RWPE2 (cell line): ENCODE results near the gene SHISA4.
"Not testable (repeated sequence)": the region's sequence is repeated elsewhere in the genome, so short reads cannot be mapped to it uniquely, and the experiment has no call there.

ENCODE experiments used
- ATAC-seq: fragments of 200-7000 bp; cut with Tn5 transposase; 3 replicates; pipeline ENCODE4 v1.9.1; 2021; ENCODE audit warnings: low read depth
- DNase-seq: peaks from one replicate; pipeline ENCODE4 v3.0.0-alpha.2; 2020; ENCODE audit warnings: low spot score
- H3K27ac ChIP-seq: fragments of 450-650 bp; 2 replicates; pipeline ENCODE4 v1.5.1; 2017; ENCODE audit warnings: mild to moderate bottlenecking; ENCODE audit not compliant: poor library complexity, severe bottlenecking
- H3K27me3 ChIP-seq: fragments of 250-450 bp; sonication (Bioruptor Pico); 2 replicates; pipeline ENCODE4 v1.5.1; 2021; ENCODE audit warnings: mild to moderate bottlenecking, moderate library complexity; ENCODE audit not compliant: insufficient read depth, poor library complexity, severe bottlenecking
- H3K36me3 ChIP-seq: fragments of 250-450 bp; sonication (Bioruptor Pico); 2 replicates; pipeline ENCODE4 v1.5.1; 2020; ENCODE audit warnings: low read depth, mild to moderate bottlenecking, moderate library complexity
- H3K4me1 ChIP-seq: fragments of 250-450 bp; sonication (Bioruptor Pico); 2 replicates; pipeline ENCODE4 v1.5.1; 2021; ENCODE audit warnings: mild to moderate bottlenecking, moderate library complexity; ENCODE audit not compliant: insufficient read depth, poor library complexity, severe bottlenecking
- H3K4me3 ChIP-seq: fragments of 250-450 bp; sonication (Bioruptor Pico); 2 replicates; pipeline ENCODE4 v1.5.1; 2021; ENCODE audit warnings: mild to moderate bottlenecking, moderate library complexity; ENCODE audit not compliant: severe bottlenecking
- H3K9me3 ChIP-seq: fragments of 250-450 bp; sonication (Bioruptor Pico); 2 replicates; pipeline ENCODE4 v1.5.1; 2021; ENCODE audit warnings: mild to moderate bottlenecking, moderate library complexity; ENCODE audit not compliant: severe bottlenecking
- CTCF ChIP-seq: fragments of 450-650 bp; IDR thresholded peaks from one replicate; pipeline ENCODE4 v1.5.1; 2017; ENCODE audit warnings: mild to moderate bottlenecking, moderate library complexity; ENCODE audit not compliant: poor library complexity, severe bottlenecking

SHISA4 gene

GRCh38 chr1:201937624-201938213, 49.0 kb downstream of the SHISA4 start:
- no peaks in the 10 kb centered on the region for H3K9me3 ChIP-seq
- ATAC-seq (peak; percentile 73), DNase-seq (no peak)
- TF ChIP-seq CTCF = no peak
- no peaks in the 10 kb centered on the region for H3K27me3 ChIP-seq
- no peak overlapping the region for H3K4me3 ChIP-seq
- H3K27ac ChIP-seq = no peak overlapping the region
- H3K36me3 ChIP-seq = no peaks in the 10 kb centered on the region
- peaks cover 3% of the 10 kb centered on the region for H3K4me1 ChIP-seq

GRCh38 chr1:201938440-201939035, 49.8 kb downstream of the SHISA4 start:
- Histone ChIP-seq H3K4me3 (no peak overlapping the region), H3K27me3 (no peaks in the 10 kb centered on the region), H3K27ac (no peak overlapping the region), H3K36me3 (no peaks in the 10 kb centered on the region), H3K9me3 (no peaks in the 10 kb centered on the region), H3K4me1 (peaks cover 3% of the 10 kb centered on the region)
- DNase-seq (no peak), ATAC-seq (no peak)
- TF ChIP-seq CTCF = no peak

GRCh38 chr1:201939148-201939547, 50.5 kb downstream of the SHISA4 start:
- Histone ChIP-seq H3K36me3 (no peaks in the 10 kb centered on the region), H3K4me1 (peaks cover 2% of the 10 kb centered on the region), H3K27me3 (no peaks in the 10 kb centered on the region), H3K4me3 (no peak overlapping the region), H3K9me3 (no peaks in the 10 kb centered on the region), H3K27ac (no peak overlapping the region)
- TF ChIP-seq CTCF = no peak
- ATAC-seq = no peak
- no peak for DNase-seq

- DNase-seq (no peak), ATAC-seq (no peak)
- no peak for TF ChIP-seq CTCF
- no peaks in the 10 kb centered on the region for H3K4me1 ChIP-seq
- H3K4me3 ChIP-seq = no peak overlapping the region
- H3K27me3 ChIP-seq = no peaks in the 10 kb centered on the region
- H3K27ac ChIP-seq = no peak overlapping the region
- no peaks in the 10 kb centered on the region for H3K36me3 ChIP-seq
- no peaks in the 10 kb centered on the region for H3K9me3 ChIP-seq
Observed at GRCh38 chr1:201939574-201939973, 50.9 kb downstream of the SHISA4 start.

DNA sequence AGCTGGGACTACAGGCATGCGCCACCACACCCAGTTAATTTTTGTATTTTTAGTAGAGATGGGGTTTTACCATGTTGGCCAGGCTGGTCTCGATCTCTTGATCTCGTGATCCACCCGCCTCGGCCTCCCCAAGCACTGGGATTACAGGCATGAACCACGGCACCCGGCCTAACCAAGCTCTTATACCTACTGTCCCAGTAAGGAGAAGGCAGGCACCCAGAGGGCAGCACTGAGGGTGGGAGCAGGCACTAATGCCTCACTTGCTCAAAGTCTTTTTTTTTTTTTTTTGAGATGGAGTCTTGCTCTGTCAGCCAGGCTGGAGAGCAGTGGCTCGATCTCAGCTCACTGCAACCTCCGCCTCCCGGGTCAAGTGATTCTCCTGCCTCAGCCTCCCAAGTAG, 51.6 kb downstream of the SHISA4 start:
- ATAC-seq, H3K27ac ChIP-seq, H3K36me3 ChIP-seq, H3K27me3 ChIP-seq, H3K9me3 ChIP-seq, H3K4me3 ChIP-seq, DNase-seq, H3K4me1 ChIP-seq: not testable (repeated sequence)
